Endothelial cell of umbilical vein (primary cell): Measurements from ENCODE around the gene NCK2. TPM values are rescaled to one million over a fixed set of nuclear protein-coding genes. Genes with fewer than 3 reads are reported as not detected.

Experiments
- BruUV-seq: library from RNA; stranded (reverse); fragments of 400-500 nt; replicated peaks from 2 replicates; lab custom pipeline; 2021; lab: Mats Ljungman, UMichigan
- CTCF ChIA-PET: fragments of 300-600, 350-600 bp; sonication (Branson Sonifier 250); formaldehyde crosslinking; loops from one replicate; lab custom pipeline; 2021; ENCODE audit warnings: antibody characterized with exemption, inconsistent platforms; lab: Charles Lee
- POLR2A ChIA-PET: fragments of 300-600, 350-600 bp; sonication (Branson Sonifier 250); formaldehyde crosslinking; loops from one replicate; lab custom pipeline; 2021; ENCODE audit warnings: antibody characterized with exemption, inconsistent platforms; lab: Charles Lee
- DNase-seq: peaks from one replicate; pipeline ENCODE4 v3.0.0-alpha.2; 2011; ENCODE audit warnings: low read depth, low spot score
- FAIRE-seq: peaks from 2 replicates; lab custom pipeline; 2011; peaks lifted over from hg19 to GRCh38; lab: Jason Lieb, UNC
- H2AFZ ChIP-seq: 2 replicates; pipeline ENCODE4 v1.6.0; 2012; ENCODE audit warnings: low read depth, low read length, control low read depth, inconsistent platforms
- H3K27ac ChIP-seq: 2 replicates; pipeline ENCODE4 v1.5.1; 2011; ENCODE audit warnings: low read depth, mild to moderate bottlenecking, control low read depth, low read length, moderate library complexity; ENCODE audit not compliant: insufficient read depth
- H3K27me3 ChIP-seq, 2 experiments: 2 replicates each; pipeline versions ENCODE4 v1.6.0 to v1.6.1; 2011; ENCODE audit warnings: low read length in 2 of 2, mixed read lengths in 1 of 2; ENCODE audit not compliant: control insufficient read depth in 2 of 2, insufficient read depth in 2 of 2
- H3K36me3 ChIP-seq, 2 experiments: 2 replicates in 1 of 2; 3 replicates in 1 of 2; pipeline ENCODE4 v1.5.1; 2011; ENCODE audit warnings: low read length in 2 of 2, mild to moderate bottlenecking in 1 of 2, moderate library complexity in 1 of 2; ENCODE audit not compliant: control insufficient read depth in 2 of 2, insufficient read depth in 2 of 2; ENCODE audit errors: extremely low read depth in 1 of 2
- H3K4me1 ChIP-seq: 3 replicates; pipeline ENCODE4 v1.5.1; 2011; ENCODE audit warnings: mild to moderate bottlenecking, low read length; ENCODE audit not compliant: control insufficient read depth, insufficient read depth; ENCODE audit errors: extremely low read depth
- H3K4me2 ChIP-seq: 2 replicates; pipeline ENCODE4 v1.6.1; 2011; ENCODE audit warnings: low read length, control low read depth, mixed read lengths; ENCODE audit not compliant: insufficient read depth
- H3K4me3 ChIP-seq, 3 experiments: fragments of 200-600 bp in 1 of 3; sonication (generic), shearing (Covaris generic) in 1 of 3; replicated peaks in 1 of 3; 2 replicates each; pipeline ENCODE4 v1.5.1; 2011 to 2016; ENCODE audit warnings: control low read depth in 3 of 3, low read length in 3 of 3, mild to moderate bottlenecking in 2 of 3, inconsistent platforms in 1 of 3, low read depth in 1 of 3, moderate library complexity in 1 of 3; ENCODE audit not compliant: insufficient read depth in 1 of 3
- H3K79me2 ChIP-seq: 2 replicates; pipeline ENCODE4 v1.6.0; 2012; ENCODE audit warnings: low read length, inconsistent platforms; ENCODE audit not compliant: control insufficient read depth, insufficient read depth
- H3K9ac ChIP-seq: replicated peaks from 2 replicates; pipeline ENCODE3; 2011; ENCODE audit warnings: low read length, control low read depth; ENCODE audit not compliant: insufficient read depth; ENCODE audit errors: extremely low read depth
- H3K9me1 ChIP-seq: replicated peaks from 3 replicates; pipeline ENCODE4 v1.6.0; 2011; ENCODE audit warnings: mild to moderate bottlenecking, low read length; ENCODE audit not compliant: control insufficient read depth, insufficient read depth; ENCODE audit errors: extremely low read depth
- H3K9me3 ChIP-seq: replicated peaks from 2 replicates; pipeline ENCODE4 v1.5.1; 2012; ENCODE audit warnings: low read length, inconsistent platforms; ENCODE audit not compliant: control insufficient read depth, insufficient read depth
- H4K20me1 ChIP-seq: replicated peaks from 2 replicates; pipeline ENCODE3; 2011; ENCODE audit warnings: mild to moderate bottlenecking, low read length; ENCODE audit not compliant: control insufficient read depth, insufficient read depth; ENCODE audit errors: extremely low read depth
- EZH2 ChIP-seq: IDR thresholded peaks from 2 replicates; pipeline ENCODE4 v1.6.1; 2012; ENCODE audit warnings: borderline replicate concordance, low read depth, mild to moderate bottlenecking, moderate library complexity, low read length, inconsistent platforms; ENCODE audit not compliant: severe bottlenecking
- FOS ChIP-seq: IDR thresholded peaks from 2 replicates; pipeline ENCODE4 v1.6.1; 2011; ENCODE audit warnings: mild to moderate bottlenecking, low read length, moderate library complexity, borderline replicate concordance; ENCODE audit not compliant: insufficient read depth
- POLR2A ChIP-seq: IDR thresholded peaks from 2 replicates; pipeline ENCODE4 v1.6.1; 2012; ENCODE audit warnings: low read depth, mild to moderate bottlenecking, control low read depth, low read length
- POLR2AphosphoS5 ChIP-seq: IDR thresholded peaks from 2 replicates; pipeline ENCODE4 v1.6.1; 2012; ENCODE audit warnings: low read depth, mild to moderate bottlenecking, control low read depth, low read length, moderate library complexity; ENCODE audit not compliant: insufficient read depth
- dilution Hi-C: fragments of 300-500 bp; cut with MboI; formaldehyde crosslinking; loops from one replicate; pipeline ENCODE4 v1.15.0; 2019; ENCODE audit warnings: low sequenced_read_pairs; ENCODE audit not compliant: extremely low pct_ligation_motif_present
- intact Hi-C: fragments of 100-400 bp; cut with micrococcal nuclease; formaldehyde crosslinking; loops from one replicate; pipeline ENCODE4 v1.10.0; 2022
- polyA plus RNA-seq, 4 experiments: library from polyadenylated mRNA; depleted of rRNA in 3 of 4; stranded (reverse) in 3 of 4; unstranded in 1 of 4; fragments of >200 nt; gene quantifications; 2 replicates each; pipeline versions ENCODE4 v1.2.1 to v1.2.3, GENCODE V29; 2011 to 2012; ENCODE audit warnings: missing spikeins in 1 of 4
- total RNA-seq: library from RNA; stranded (reverse); gene quantifications from 2 replicates; pipeline ENCODE4 v1.2.3, GENCODE V29; 2021
- TF ChIP-seq, protein P1 (sequence below), 2 donors: IDR thresholded peaks; 1 replicate in 1 of 2; 2 replicates in 1 of 2; pipeline ENCODE4 v1.5.1; 2011; ENCODE audit warnings: low read length in 2 of 2, mild to moderate bottlenecking in 2 of 2, moderate library complexity in 2 of 2, control low read depth in 1 of 2, inconsistent platforms in 1 of 2, low read depth in 1 of 2; ENCODE audit not compliant: insufficient read depth in 1 of 2; ENCODE audit errors: extremely low read depth in 1 of 2

Gene NCK2
- total and polyA plus RNA-seq, 2 donors (not counting 3 experiments of a cell fraction or from before 2014, with no cell fraction given) = 23.8 to 39.1 TPM

GRCh38 chr2:105866216-105867185 is 121.8 kb downstream of the NCK2 start:
- ChIA-PET CTCF (no interaction called here), POLR2A (no interaction called here)
- Histone ChIP-seq H3K9ac (no peak overlapping the region), H3K9me1 (no peaks in the 10 kb centered on the region), H3K9me3 (no peaks in the 10 kb centered on the region), H3K4me1 (no peaks in the 10 kb centered on the region), H3K4me2 (no peak overlapping the region), H3K79me2 (peaks cover 1% of the 10 kb centered on the region), H3K4me3 (no peak overlapping the region), H3K27ac (no peak overlapping the region), H2AFZ (no peak overlapping the region), H3K36me3 (no peaks in the 10 kb centered on the region), H3K27me3 (no peaks in the 10 kb centered on the region), H4K20me1 (no peaks in the 10 kb centered on the region)
- no peak for TF ChIP-seq POLR2A
- TF ChIP-seq POLR2AphosphoS5 = no peak
- TF ChIP-seq, protein P1, sequence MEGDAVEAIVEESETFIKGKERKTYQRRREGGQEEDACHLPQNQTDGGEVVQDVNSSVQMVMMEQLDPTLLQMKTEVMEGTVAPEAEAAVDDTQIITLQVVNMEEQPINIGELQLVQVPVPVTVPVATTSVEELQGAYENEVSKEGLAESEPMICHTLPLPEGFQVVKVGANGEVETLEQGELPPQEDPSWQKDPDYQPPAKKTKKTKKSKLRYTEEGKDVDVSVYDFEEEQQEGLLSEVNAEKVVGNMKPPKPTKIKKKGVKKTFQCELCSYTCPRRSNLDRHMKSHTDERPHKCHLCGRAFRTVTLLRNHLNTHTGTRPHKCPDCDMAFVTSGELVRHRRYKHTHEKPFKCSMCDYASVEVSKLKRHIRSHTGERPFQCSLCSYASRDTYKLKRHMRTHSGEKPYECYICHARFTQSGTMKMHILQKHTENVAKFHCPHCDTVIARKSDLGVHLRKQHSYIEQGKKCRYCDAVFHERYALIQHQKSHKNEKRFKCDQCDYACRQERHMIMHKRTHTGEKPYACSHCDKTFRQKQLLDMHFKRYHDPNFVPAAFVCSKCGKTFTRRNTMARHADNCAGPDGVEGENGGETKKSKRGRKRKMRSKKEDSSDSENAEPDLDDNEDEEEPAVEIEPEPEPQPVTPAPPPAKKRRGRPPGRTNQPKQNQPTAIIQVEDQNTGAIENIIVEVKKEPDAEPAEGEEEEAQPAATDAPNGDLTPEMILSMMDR (IDR thresholded peaks at IDR 0.05; ENCODE audit: extremely low read depth in 1 of 2, insufficient read depth in 1 of 2, low read depth in 1 of 2, low read length in 2 of 2) = no peak
- no peak for TF ChIP-seq FOS
- no peak for TF ChIP-seq EZH2
- DNase-seq (no peak), FAIRE-seq (no peak)
- intact Hi-C loops = no loop called here
- BruUV-seq = no TSS peak
- dilution Hi-C loops = no loop called here
